IPS DF 4.7 (cell line): Measurements from ENCODE around the gene AGL.
A peak's percentile ranks its signal among the peaks of the same experiment; 100 is the strongest.
"Not testable (repeated sequence)": the region's sequence is repeated elsewhere in the genome, so short reads cannot be mapped to it uniquely, and the experiment has no call there.

Experiments
- DNase-seq: peaks from one replicate; pipeline ENCODE4 v3.0.0-alpha.2; 2013; ENCODE audit warnings: low spot score; ENCODE audit errors: extremely low read depth

The AGL gene

GRCh38 chr1:99849744-99850458 is at the start of gene AGL:
Gene AGL, plus strand, starts transcription at chr1:99850361. Its CDS starts 682 bp downstream, at chr1:99851043.
- peak; percentile 9 for DNase-seq

DNA sequence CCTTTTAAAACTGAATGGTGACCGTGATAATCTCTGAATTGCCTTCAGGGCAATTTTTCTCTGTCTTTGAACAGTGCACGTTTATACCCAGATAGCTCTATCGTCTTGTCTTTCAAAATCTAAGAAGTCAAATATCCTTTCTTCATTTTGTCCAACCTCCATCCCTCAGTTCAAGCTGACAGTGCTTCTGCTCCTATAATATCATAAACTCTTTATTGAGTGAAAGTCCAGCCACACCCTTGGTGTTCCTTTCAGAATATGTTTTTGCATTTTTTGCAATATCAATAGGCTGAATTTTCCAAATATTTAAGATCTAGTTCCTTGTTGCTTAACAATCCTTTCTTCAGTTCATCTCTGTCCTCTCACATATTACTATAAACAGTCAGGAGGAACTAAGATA is 48.6 kb upstream of the AGL start:
- no peak for DNase-seq

- no peak for DNase-seq
Observed at GRCh38 chr1:99806882-99807281, 43.3 kb upstream of the AGL start.

DNA sequence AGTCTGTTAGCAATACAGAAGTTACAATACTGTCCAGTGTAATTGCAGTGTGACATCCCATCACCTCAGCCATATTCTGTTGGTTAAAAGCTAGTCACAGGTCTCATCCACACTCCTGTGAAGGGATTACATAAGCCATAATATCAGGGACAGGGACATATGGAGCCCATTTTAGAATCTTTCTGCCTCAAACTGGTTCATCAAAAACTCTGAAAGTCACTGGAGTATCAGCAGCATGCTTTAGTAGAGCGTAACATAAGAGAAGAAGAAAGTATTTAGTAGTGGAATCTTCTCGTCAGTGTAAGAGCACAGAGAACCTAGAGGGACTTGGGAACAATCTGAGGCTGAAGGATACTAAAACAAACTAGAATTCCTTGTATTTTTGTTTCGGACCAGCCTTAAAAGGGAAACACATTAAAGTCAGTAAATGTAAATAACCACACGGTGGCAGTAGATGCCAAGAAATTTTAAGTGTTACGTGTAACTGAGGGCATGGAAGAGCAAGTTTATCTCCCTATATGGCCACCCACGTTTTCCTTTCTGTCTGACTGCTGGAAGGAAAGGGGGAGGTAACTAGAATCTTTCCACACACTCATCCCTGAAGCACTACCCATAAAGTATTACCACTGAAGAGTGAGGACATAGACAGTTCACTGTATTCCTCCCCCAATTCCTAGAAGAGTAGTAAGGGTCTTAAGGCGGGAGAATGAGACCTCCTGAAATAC is 41.6 kb upstream of the AGL start:
- DNase-seq: peak; percentile 71

GRCh38 chr1:99811075-99811474 is 39.1 kb upstream of the AGL start:
- no peak for DNase-seq

GRCh38 chr1:99811747-99812146 is 38.4 kb upstream of the AGL start:
- no peak for DNase-seq

DNA sequence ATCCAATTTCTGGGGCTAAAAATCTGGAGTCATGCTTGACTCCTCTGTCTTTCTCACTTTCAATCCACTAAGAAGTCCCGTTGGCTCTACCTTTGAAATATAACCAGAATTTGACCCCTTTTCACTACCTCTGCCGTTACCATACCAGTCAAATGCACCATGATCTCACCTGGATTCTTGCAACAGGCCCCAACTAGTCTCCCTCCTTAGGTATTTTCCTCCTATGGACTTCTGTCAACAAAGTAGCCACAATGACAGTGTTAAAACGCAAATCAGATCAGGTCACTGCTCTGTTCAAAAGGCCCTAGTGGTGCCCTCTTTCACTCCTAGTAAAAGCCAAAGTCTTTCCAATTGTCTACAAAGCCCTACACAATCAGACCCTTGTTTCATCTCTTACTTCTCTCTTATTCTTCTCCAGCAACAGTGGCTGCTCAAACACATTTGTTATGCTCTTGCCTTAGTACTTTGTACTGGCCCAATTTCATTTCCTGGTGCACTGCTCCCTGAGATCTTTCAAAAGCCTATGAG is 35.7 kb upstream of the AGL start:
- no peak for DNase-seq

DNA sequence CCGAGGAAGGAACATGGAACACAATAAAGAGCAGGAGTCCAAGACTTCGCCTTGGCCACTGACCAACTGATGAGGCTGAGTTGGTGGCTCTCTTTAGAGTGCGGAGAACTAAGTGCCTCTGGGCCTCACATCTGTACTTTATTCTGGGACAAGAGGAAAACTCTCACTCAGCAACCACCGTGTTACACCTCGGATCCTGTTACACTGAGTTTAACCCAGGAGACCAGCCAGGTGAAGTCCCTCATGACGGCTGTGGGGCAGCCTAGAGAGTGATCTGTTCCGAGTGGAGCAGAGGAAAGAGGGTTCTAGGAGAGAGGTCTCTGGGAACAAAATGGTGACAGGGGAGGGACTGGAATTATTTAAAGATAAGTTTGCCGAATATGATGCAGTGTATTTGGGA is 33.5 kb upstream of the AGL start:
- DNase-seq: no peak

DNA sequence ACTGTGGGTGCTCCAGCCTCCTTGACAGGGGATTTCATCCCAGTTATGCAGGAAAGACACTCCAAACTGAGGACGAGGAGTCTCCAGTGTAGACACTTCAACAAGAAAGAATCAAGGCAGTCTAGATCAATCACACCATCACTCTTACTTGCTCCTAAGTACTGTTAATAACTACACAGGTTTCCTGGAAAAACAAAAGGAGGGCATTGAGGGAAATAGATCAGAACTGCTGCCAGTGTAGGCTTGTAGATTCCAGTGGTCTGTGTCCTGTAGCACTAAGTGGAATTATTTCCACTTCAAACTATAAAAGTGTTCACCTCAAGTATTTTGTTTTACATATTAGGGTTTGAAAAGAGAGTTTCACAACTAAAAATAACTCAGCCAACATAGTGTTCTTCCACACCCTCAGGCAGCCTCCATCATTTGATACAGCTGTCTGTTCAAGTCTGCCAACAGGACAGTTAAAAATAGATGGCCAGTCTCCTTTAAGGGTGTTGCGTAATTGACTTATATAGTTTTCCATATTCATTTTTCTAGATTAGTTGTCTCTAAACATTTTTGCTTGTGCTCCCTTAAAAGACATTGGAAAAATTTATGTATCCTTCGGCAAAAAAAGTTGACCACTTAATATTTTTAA is 32.0 kb upstream of the AGL start:
- no peak for DNase-seq

DNA sequence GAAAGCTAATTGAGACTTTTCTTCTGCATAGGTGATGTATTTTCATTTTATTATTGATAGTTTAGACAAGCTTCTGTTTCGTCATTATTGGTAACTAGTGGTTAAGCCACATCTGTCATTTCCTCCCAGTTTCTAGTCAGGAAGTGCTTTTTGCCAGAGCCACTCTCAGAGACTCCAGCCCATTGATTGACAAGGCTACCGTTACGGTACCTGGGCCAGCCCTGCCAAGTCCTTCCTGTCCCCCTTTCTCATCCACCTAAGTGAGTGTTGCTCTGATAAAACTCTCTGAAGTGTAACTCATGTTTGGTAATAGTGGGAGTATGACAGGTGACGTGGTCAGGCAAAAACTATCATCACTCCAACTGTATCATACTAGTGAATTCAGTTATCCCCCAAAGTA is 29.6 kb upstream of the AGL start:
- DNase-seq: no peak

DNA sequence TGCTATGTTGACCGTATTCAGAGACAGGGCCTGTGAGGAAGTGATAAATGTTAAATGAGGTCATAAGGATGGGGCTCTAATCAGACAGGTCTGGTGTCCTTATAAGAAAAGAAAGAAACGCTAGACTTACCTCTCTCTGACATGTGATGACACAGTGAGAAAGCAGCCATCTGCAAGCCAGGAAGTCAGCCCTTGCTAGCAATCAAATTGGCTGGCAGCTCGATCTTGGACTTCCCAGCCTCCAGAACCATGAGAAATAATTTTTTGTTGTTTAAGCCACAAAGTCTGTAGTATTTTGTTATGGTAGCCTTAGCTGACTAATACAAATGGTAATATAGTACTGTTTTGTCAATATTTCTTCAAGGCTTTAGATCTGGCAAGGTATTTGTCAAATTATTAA is 25.1 kb upstream of the AGL start:
- DNase-seq: no peak

- DNase-seq: no peak
Observed at GRCh38 chr1:99825702-99826101, 24.5 kb upstream of the AGL start.

DNA sequence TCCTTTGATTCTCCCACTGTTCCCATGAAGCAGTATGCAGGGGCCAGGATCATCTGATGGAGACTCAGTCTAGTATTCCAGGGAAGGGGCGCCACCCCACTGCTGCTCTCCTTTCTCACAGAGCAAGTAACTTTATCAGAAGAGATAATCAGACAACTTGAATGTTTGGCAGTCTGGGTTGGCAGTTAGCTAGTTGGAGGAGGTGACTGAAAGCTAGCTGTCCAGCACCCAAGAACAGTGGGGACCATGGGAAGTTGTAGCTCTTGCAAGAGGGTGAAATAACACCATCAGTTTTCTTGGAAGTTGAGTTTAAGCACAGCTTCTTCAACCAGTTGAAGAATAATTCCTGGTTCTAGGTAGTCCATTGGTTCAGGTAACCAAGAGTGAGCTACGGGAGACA is 22.2 kb upstream of the AGL start:
- no peak for DNase-seq

GRCh38 chr1:99829269-99829668 is 20.9 kb upstream of the AGL start:
- no peak for DNase-seq

DNA sequence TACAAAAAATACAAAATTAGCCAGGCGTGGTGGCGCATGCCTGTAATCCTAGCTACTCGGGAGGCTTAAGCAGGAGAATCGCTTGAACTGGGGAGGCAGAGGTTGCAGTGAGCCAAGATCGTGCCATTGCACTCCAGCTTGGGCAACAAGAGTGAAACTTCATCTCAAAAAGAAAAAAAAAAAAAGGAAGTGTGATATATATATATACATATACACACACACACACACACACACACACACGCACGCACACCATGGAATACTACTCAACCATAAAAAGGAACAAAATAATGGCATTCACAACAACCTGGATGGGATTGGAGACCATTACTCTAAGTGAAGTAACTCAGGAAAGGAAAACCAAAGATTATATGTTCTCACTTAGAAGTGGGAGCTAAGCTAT is 16.2 kb upstream of the AGL start:
- not testable (repeated sequence) for DNase-seq

DNA sequence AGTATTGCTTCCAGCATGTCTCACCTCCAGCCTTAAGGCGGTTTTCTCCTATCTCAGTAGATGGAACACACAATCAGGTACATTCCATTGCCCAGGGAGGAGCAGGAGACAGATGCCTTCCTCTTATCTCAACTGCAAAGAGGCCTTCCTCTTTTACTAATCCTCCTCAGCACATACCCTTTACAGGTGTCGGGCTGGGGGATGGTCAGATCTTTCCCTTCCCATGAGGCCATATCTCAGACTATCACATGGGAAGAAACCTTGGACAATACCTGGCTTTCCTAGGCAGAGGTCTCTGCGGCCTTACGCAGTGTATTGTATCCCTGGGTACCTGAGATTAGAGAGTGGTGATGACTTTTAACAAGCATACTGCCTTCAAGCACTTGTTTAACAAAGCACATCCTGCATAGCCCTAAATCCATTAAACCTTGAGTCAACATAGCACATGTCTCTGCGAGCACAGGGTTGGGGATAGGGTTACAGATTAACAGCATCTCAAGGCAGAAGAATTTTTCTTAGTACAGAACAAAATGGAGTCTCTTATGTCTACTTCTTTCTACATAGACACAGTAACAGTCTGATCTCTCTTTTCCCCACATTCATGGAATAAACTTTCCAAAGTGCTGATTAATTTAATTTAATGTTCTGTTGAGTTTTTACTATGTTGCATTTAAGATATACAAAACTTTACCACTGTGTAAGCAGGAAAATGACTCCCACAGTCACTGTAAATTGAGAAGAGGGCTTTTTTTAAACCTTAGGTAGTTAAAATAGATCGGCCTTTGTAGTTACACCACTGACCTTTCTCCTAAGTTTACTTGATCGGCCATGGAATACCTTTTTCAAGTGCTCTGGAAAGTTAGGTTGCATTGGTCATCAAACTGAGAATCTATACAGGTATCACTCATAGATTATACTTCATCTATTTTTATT is 13.7 kb upstream of the AGL start:
- DNase-seq: not testable (repeated sequence)

DNA sequence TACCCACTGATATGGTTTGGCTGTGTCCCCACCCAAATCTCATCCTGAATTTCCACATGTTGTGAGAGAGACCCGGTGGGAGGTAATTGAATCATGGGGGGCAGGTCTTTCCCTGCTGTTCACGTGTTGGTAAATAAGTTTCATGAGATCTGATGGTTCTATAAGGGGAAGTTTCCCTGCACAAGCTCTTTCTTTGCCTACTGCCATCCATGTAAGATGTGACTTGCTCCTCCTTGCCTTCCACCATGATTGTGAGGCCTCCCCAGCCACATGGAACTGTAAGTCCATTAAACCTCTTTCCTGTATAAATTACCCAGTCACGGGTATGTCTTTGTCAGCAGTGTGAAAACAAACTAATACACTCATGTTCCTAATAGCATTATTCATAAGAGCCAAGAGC is 9.8 kb upstream of the AGL start:
- DNase-seq: not testable (repeated sequence)

GRCh38 chr1:99843760-99844159 is 6.4 kb upstream of the AGL start:
- no peak for DNase-seq

DNA sequence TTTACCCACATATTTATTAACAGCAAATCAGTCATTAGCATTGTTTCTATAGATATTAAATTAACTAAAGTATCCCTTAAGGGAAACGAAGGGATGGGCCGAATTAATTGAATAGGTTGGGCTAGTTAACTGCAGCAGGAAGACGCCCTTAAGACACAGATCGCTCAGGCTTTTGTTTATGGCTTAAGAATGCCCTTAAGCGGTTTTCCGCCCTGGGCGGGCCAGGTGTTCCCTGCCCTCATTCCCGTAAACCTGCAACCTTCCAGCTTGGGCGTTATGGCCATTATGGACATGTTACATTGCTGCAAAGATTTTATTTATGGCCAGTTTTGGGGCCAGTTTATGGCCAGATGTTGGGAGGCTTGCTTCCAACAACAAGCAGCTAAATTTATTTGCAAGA is 5.0 kb upstream of the AGL start:
- not testable (repeated sequence) for DNase-seq

GRCh38 chr1:99849413-99849743 is 783 bp upstream of the AGL start:
- no peak for DNase-seq
